ENCODE results near the gene ZNF587B.
"Not testable (repeated sequence)": the region's sequence is repeated elsewhere in the genome, so short reads cannot be mapped to it uniquely, and the experiment has no call there.

- TF ChIP-seq CTCF, POLR2A (IDR thresholded peaks at IDR 0.05): not testable (repeated sequence)
Measured at GRCh38 chr19:57821501-57821900, 8.6 kb upstream of the ZNF587B start.

All from body of pancreas (tissue), 4 donors.